ENCODE results near the gene LENG9.
A peak's percentile ranks its signal among the peaks of the same experiment; 100 is the strongest.
"Not testable (repeated sequence)": the region's sequence is repeated elsewhere in the genome, so short reads cannot be mapped to it uniquely, and the experiment has no call there.

Gene LENG9

DNA sequence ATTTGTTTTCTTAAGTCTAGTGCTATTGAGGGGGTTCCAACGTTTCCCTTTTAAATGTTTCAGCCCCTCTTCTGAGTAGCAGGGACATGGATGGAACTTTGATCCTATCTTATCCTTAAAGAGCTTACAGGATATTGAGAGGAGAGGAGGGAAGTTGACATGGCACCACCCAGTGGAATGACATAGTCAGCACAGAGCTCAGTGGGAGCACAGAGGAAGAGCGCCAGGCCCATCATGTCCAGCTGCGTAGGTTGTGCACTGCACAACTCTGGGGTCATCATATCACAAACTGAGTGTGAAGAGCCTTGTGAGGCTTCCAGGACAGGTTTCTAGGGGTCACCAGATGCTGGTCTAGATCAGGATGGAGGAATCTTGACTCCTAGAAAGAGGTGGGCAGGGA, 14.1 kb upstream of the LENG9 start:
- no peak for DNase-seq

DNA sequence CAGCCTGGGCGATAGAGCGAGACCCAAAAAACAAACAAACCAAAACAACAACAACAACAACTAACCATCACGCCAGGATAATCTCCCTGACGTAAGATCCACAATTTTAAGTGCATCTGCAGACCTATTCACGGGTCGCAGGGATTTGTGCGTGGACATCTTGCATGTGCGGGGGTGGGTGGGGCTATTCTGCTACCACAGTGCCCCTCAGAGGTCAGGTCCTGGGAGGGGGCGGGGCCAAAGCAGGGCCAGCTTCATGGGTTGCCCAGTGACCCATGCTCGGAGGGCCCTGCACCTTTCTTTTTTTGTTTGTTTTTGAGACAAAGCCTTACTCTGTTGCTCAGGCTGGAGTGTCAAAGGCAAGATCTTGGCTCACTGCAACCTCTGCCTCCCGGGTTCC, 12.1 kb upstream of the LENG9 start:
- no peak for DNase-seq

DNA sequence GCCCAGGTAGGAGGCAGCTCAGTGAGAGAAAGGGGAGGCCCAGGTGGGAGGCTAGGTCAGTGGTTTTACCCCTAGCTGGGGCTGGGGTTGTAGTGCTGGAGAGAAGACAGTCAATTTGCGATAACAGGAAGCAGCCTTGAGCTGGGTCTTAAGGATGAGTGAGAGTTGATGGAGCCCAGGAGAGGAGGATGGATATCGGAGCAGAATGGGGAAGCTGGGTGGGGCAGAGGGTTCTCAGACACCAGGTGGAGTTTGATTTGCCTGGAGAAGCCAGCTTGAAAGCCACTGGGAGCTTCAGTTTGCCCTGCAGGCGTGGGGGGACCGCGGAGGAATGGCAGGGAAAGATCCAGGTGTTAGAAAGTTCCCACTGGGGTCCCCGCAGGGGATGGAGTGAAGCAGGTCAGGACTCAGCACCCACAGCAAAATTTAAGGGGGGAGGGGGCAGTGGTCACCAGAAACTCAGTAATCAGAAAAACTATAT, 10.4 kb upstream of the LENG9 start:
- no peak for DNase-seq

- no peak for DNase-seq
Measured at GRCh38 chr19:54473071-54473891, 9.7 kb upstream of the LENG9 start, which contains the start of gene CDC42EP5. Gene CDC42EP5 (minus strand): TSS chr19:54473296. CDS start chr19:54465547, 7,749 bp downstream.

GRCh38 chr19:54470991-54471782, 7.6 kb upstream of the LENG9 start:
- DNase-seq = no peak

- DNase-seq = no peak
Measured at GRCh38 chr19:54470276-54470887, 6.8 kb upstream of the LENG9 start.

DNA sequence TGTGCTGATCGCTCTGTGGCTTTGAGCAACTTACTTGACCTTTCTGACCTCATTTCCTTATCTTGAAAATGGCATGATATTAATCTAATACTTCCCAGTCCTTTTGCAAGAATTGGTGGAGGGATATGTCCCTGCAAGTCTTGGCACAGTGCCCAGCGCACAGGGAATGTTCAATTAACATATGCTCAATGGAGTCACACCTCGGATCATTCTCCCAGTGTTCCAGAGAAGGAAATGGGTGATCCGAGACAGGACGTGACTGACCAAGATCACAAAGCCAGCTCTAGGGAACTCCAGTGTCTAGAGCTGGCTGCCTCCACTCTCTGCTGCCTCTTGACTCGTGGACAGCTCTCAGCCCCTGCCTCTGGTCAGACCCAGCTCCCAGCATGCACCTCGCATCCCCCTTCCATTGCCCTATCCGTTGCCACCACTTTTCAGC, 5.9 kb upstream of the LENG9 start:
- DNase-seq = peak; percentile 22

GRCh38 chr19:54466110-54466480, 2.5 kb upstream of the LENG9 start:
- DNase-seq = not testable (repeated sequence)

GRCh38 chr19:54465426-54466109, 2.0 kb upstream of the LENG9 start:
- no peak for DNase-seq

DNA sequence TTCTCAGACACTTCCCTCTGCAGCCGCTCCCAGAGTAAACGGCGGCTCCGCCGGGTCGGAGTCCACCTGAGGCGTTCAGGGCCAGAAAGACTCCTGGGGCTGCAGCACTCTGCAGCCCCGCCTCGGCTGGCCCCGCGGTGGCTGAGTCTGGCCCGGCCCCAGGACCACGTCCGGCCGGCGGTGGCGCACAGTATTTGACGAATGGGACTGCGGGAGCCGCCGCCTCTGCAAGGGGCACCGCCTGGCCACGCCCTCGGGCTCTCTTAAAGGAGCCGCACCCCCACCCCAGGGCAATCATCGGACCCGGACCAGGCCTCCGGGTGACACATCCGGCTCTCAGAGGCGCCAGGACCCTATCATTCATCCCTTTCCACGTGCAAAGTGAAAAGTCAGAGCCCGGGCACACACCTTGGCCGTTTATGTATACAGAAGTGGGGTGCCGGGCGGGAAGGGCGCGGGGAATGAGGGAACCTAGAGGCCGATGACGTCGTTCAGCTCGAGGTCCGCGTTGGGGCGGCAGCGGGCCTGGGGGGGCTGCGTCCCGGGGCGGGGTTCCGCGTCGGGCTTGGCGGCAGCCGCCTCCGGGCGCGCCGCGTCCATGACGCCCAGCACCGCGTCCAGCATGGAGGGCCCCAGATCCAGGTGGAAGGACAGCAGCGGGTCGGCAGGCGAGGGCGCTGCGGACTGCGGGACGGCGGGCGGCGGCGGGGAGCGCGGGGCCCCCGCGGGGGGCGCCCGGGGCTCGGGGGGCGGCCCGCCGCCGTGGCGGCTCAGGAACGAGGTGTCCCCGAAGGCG, 1.2 kb upstream of the LENG9 start:
- peak; percentile 66 for DNase-seq

DNA sequence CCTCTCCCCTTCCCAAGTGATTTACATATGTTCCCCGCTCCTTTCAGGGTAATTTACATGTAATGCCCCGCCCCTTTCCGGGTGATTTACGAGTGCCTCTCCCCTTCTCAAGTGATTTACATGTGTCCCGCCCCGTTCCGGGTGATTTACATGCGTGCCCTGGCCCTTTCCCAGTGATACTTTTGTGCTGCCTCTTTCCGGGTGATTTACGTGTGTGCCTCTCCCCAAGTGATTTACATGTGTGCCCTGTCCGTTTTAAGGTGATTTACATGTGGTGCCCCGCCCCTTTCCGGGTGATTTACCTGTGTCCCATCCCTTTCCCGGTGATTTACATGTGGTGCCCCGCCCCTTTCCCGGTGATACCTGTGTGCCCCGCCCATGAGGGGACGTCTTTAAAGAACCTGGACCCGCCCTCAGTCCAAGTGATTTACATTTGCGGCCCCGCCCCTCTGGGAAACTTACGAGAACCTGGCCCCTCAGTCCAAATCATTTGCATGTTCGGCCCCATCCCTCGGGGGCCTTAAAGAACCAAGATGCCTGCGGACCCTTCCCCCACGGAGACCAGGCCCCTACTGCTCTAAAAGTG, 559 bp upstream of the LENG9 start:
- DNase-seq = peak; percentile 65

DNA sequence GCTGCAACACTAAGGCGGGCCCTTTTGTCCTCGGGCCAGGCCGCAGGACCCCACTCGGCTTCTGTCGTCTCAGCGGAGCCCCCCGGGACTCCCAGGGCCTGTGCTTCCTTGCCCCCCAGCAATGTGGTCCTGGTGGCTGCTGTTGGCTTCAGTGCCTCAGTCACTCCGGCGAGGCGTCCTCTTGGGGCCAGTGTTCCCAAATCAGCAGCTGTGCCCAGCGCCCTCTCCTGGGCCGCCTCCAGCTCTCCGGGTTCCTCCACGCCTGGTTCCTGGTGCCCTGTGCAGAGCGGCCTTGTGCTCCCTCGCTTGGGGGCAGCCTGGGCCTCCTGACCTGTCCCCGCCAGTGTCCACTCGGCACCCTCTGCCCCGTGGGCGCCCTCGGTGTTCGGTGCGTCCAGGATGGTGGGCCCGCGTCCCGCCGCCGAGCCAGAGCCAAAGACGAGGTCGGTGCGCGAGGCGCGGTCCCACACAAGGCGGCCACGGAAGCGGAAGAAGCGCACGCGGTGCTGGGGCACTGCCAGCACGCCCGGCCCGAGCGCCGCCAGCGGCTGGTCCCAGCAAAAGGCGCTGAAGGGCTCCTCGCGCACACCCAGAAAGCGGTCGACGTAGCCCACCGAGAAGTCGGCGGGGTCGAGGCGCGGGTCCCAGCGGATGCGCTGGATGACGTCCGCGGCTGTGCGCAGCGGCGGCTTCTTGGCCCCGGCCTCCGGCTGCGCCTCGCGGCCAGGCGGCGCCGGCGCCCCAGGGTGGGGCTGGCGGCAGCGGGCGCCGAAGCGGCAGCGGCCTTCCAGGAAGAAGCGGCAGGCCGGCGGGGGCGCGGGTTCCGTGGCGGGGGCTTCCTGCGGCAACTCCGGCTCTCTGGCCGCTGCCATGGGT, 685 bp downstream of the LENG9 start:
- DNase-seq = no peak

- DNase-seq = no peak
Measured at GRCh38 chr19:54462047-54462654, 1.4 kb downstream of the LENG9 start.

DNA sequence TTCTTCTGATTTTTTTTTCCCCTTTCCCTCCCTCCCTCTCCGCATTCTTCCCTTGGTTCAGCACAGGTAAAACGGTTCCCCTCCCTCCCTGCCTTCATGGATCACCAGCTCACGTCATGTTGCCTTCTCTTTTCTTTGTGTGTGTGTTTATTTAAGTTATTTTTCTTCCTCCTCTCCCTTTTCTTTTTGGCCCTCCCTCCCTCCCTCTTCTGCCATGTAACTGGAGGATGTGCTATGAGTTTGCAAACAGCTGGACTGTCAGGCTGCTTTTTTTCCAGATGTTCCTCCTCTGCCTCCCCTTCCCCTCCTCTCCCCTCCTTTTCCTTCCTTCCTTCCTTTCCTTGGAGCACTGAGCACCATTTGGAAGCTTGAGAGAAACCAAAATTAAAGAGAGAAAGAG, 2.0 kb downstream of the LENG9 start:
- no peak for DNase-seq

GRCh38 chr19:54461210-54461609, 2.4 kb downstream of the LENG9 start:
- DNase-seq = no peak

DNA sequence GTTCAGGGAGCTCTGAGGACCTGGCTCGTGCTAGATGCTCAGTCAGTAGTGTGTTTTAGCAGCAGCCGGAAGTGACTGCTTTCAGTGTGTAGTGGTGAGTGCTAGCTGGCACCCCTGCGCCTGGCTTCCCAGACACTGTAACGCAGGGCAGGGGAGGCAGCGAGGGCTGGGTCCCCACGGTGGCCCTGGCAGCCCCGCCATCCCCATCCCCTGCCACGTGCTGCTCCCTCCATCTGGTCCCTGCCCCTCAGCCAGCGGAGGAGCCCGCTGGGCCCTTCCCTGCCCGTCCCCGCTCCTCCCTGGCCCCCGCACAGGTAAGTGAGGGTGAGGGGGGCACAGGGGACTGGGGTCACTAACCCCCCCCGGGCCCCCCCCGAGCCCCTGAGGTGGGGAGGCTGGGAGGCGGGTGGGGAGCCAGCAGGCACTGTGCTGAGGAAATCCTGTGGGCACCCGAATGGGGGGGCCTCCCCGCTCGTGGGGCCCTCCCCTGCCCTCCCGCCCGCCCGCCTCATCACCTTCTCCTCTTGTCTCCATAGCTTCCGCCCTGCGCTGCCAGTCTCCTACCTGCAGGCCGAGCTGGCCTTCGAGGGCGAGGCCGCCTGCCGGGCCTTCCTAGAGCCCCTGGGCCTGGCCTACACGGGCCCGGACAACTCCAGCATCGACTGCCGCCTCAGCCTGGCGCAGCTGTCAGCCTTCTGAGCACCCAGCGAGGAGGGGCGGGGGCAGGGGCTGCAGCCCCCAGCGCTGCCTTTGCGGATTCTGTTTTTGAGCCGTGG, 3.2 kb downstream of the LENG9 start:
- DNase-seq = no peak

GRCh38 chr19:54459282-54460229, 4.0 kb downstream of the LENG9 start:
- DNase-seq = no peak

GRCh38 chr19:54458648-54459281, 4.8 kb downstream of the LENG9 start:
- DNase-seq = no peak
